PC-3 (cell line): ENCODE results near the gene ETV7. TPM values are rescaled to one million over a fixed set of nuclear protein-coding genes. Genes with fewer than 3 reads are reported as not detected.

Experiments used
- ATAC-seq: fragments of 200-7000 bp; cut with Tn5 transposase; 2 replicates; pipeline ENCODE4 v1.9.1; 2020; ENCODE audit warnings: mild to moderate bottlenecking, moderate library complexity
- BruUV-seq: library from RNA; stranded (reverse); fragments of 400-500 nt; replicated peaks from 2 replicates; lab custom pipeline; 2021; lab: Mats Ljungman, UMichigan
- CTCF ChIA-PET: fragments of 300-600 bp; sonication (Branson Sonifier 250); formaldehyde crosslinking; loops from one replicate; lab custom pipeline; 2022; ENCODE audit warnings: antibody characterized with exemption; lab: Charles Lee
- POLR2A ChIA-PET: fragments of 300-600 bp; sonication (Branson Sonifier 250); formaldehyde crosslinking; loops from one replicate; lab custom pipeline; 2022; ENCODE audit warnings: antibody characterized with exemption; ENCODE audit not compliant: unreplicated experiment; lab: Charles Lee
- DNase-seq: peaks from one replicate; pipeline ENCODE4 v3.0.0-alpha.2; 2015
- H2AFZ ChIP-seq: fragments of 300-600 bp; sonication (generic); 2 replicates; pipeline ENCODE4 v1.6.0; 2016; ENCODE audit warnings: antibody characterized with exemption, low read length
- H3F3A ChIP-seq: fragments of 300-600 bp; sonication (generic); one replicate; pipeline ENCODE4 v1.6.0; 2017; ENCODE audit warnings: antibody characterized with exemption, low read length, control low read depth, mild to moderate bottlenecking; ENCODE audit not compliant: unreplicated experiment
- H3K27ac ChIP-seq: fragments of 300-600 bp; sonication (generic); 2 replicates; pipeline ENCODE4 v1.5.1; 2016; ENCODE audit warnings: mild to moderate bottlenecking, low read length
- H3K27me3 ChIP-seq: fragments of 300-600 bp; sonication (generic); 2 replicates; pipeline ENCODE4 v1.6.1; 2016; ENCODE audit warnings: low read length, mixed read lengths
- H3K36me3 ChIP-seq: fragments of 300-600 bp; sonication (generic); 2 replicates; pipeline ENCODE4 v1.6.1; 2016; ENCODE audit warnings: low read depth, mixed run types, low read length, mixed read lengths
- H3K4me1 ChIP-seq: fragments of 300-600 bp; sonication (generic); 2 replicates; pipeline ENCODE4 v1.5.1; 2016; ENCODE audit warnings: low read length; ENCODE audit not compliant: insufficient read depth
- H3K4me2 ChIP-seq: fragments of 300-600 bp; sonication (generic); 2 replicates; pipeline ENCODE4 v1.6.0; 2016; ENCODE audit warnings: low read length
- H3K4me3 ChIP-seq: fragments of 300-600 bp; sonication (generic); 2 replicates; pipeline ENCODE4 v1.5.1; 2016; ENCODE audit warnings: mild to moderate bottlenecking, low read length, mixed read lengths
- H3K79me2 ChIP-seq: fragments of 300-600 bp; sonication (generic); 2 replicates; pipeline ENCODE4 v1.6.1; 2017; ENCODE audit warnings: low read length, mixed read lengths
- H3K9ac ChIP-seq: fragments of 300-600 bp; sonication (generic); 2 replicates; pipeline ENCODE4 v1.6.0; 2016; ENCODE audit warnings: mild to moderate bottlenecking, low read length
- H3K9me2 ChIP-seq: fragments of 300-600 bp; sonication (generic); replicated peaks from 2 replicates; pipeline ENCODE4 v1.6.1; 2016; ENCODE audit warnings: mixed run types, low read length, mixed read lengths
- H3K9me3 ChIP-seq: fragments of 300-600 bp; sonication (generic); 2 replicates; pipeline ENCODE4 v1.6.1; 2016; ENCODE audit warnings: low read length, mixed read lengths
- H4K20me1 ChIP-seq: fragments of 300-600 bp; sonication (generic); 2 replicates; pipeline ENCODE4 v1.6.1; 2016; ENCODE audit warnings: low read length, mixed read lengths
- EZH2 ChIP-seq: fragments of 300-600 bp; sonication (generic); IDR thresholded peaks from one replicate; pipeline ENCODE4 v1.6.1; 2017; ENCODE audit warnings: antibody characterized with exemption, mild to moderate bottlenecking, low read length; ENCODE audit not compliant: unreplicated experiment
- EZH2phosphoT487 ChIP-seq: fragments of 300-600 bp; sonication (generic); IDR thresholded peaks from 2 replicates; pipeline ENCODE4 v1.6.1; 2018; ENCODE audit warnings: mild to moderate bottlenecking, antibody characterized with exemption, low read length, borderline replicate concordance
- intact Hi-C: fragments of 100-400 bp; cut with micrococcal nuclease; formaldehyde crosslinking; loops from 2 replicates; pipeline ENCODE4 v1.9.0; 2023
- total RNA-seq: library from RNA; depleted of rRNA; stranded (reverse); fragments of >200 nt; gene quantifications from 2 replicates; pipeline ENCODE4 v1.2.3, GENCODE V29; 2014
- TF ChIP-seq, protein P1 (sequence below): fragments of 300-600 bp; sonication (generic); conservative IDR thresholded peaks from 2 replicates; pipeline ENCODE4 v1.5.1; 2017; ENCODE audit warnings: antibody characterized with exemption, low read depth, mild to moderate bottlenecking, low read length

Gene ETV7
- total RNA-seq, 1 experiment from 2014 or later, result not detected

DNA sequence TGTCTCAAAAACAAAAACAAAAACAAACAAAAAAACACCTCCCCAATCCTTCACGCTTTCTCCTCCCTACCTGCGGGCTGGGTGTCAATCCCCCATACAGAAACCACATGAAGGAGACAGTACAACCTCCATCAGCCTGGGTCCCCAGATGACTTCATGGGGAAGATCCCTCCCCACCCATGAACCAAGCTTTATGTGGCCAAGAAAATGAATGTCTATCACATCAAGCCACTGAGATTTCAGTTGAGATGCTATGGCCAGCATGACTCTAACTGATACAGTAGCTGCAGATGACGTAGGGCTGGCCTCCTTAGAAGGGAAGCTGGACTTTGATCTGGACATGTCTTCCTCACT, 29.6 kb downstream of the ETV7 start:
- no peak for ATAC-seq
- no peak overlapping the region for H3K4me2 ChIP-seq
- ChIA-PET CTCF (interaction anchor here (0.6 kb wide), 1 partner anchor 814 kb away, joined by 3 read pairs; no protein-coding TSS in a partner anchor), POLR2A (interaction anchor here (0.5 kb wide), 1 partner anchor 161 kb away, joined by 4 read pairs; no protein-coding TSS in a partner anchor)
- no peaks in the 10 kb centered on the region for H3F3A ChIP-seq
- intact Hi-C loops, result no loop called here
- no peaks in the 10 kb centered on the region for H3K9me2 ChIP-seq
- no peaks in the 10 kb centered on the region for H3K4me1 ChIP-seq
- H3K4me3 ChIP-seq, result no peak overlapping the region
- no peaks in the 10 kb centered on the region for H3K36me3 ChIP-seq
- H3K27me3 ChIP-seq, result no peaks in the 10 kb centered on the region
- no peaks in the 10 kb centered on the region for H4K20me1 ChIP-seq
- no peak overlapping the region for H2AFZ ChIP-seq
- H3K27ac ChIP-seq, result no peak overlapping the region
- H3K9ac ChIP-seq, result no peak overlapping the region
- TF ChIP-seq, protein P1, sequence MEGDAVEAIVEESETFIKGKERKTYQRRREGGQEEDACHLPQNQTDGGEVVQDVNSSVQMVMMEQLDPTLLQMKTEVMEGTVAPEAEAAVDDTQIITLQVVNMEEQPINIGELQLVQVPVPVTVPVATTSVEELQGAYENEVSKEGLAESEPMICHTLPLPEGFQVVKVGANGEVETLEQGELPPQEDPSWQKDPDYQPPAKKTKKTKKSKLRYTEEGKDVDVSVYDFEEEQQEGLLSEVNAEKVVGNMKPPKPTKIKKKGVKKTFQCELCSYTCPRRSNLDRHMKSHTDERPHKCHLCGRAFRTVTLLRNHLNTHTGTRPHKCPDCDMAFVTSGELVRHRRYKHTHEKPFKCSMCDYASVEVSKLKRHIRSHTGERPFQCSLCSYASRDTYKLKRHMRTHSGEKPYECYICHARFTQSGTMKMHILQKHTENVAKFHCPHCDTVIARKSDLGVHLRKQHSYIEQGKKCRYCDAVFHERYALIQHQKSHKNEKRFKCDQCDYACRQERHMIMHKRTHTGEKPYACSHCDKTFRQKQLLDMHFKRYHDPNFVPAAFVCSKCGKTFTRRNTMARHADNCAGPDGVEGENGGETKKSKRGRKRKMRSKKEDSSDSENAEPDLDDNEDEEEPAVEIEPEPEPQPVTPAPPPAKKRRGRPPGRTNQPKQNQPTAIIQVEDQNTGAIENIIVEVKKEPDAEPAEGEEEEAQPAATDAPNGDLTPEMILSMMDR, result no peak
- TF ChIP-seq EZH2, result no peak
- no peak for TF ChIP-seq EZH2phosphoT487
- DNase-seq, result no peak
- no TSS peak for BruUV-seq
- H3K9me3 ChIP-seq, result no peaks in the 10 kb centered on the region
- no peaks in the 10 kb centered on the region for H3K79me2 ChIP-seq

DNA sequence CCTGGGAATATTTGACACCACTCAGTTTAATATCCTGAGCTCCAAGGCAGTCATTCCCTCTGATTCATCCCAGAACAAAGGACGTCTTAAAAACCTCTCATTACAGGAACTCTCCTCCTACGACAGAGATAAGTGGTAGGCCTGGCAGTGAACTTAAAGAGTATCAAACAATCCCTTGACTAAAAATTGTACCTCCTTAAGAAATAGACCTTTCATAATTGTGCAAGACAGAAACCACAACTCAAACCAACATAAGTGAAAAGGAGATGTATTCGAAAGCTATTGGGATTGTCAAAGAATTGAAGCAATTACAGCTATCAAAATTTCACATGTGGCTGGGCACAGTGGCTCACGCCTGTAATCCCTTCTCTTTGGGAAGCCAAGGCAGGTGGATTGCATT, 31.6 kb downstream of the ETV7 start:
- Histone ChIP-seq H3K4me3 (no peak overlapping the region), H3K27ac (no peak overlapping the region), H3K4me1 (no peaks in the 10 kb centered on the region), H4K20me1 (no peaks in the 10 kb centered on the region), H3K79me2 (no peaks in the 10 kb centered on the region), H3K9me2 (no peaks in the 10 kb centered on the region), H3K9ac (no peak overlapping the region), H3K9me3 (no peaks in the 10 kb centered on the region), H3K27me3 (no peaks in the 10 kb centered on the region), H3K4me2 (no peak overlapping the region), H3K36me3 (no peaks in the 10 kb centered on the region), H3F3A (no peaks in the 10 kb centered on the region), H2AFZ (no peak overlapping the region)
- intact Hi-C loops, result no loop called here
- POLR2A ChIA-PET, result no interaction called here
- DNase-seq, result no peak
- TF ChIP-seq EZH2 (no peak), EZH2phosphoT487 (no peak)
- TF ChIP-seq, protein P1, result no peak
- CTCF ChIA-PET, result no interaction called here
- no TSS peak for BruUV-seq
- ATAC-seq, result no peak

DNA sequence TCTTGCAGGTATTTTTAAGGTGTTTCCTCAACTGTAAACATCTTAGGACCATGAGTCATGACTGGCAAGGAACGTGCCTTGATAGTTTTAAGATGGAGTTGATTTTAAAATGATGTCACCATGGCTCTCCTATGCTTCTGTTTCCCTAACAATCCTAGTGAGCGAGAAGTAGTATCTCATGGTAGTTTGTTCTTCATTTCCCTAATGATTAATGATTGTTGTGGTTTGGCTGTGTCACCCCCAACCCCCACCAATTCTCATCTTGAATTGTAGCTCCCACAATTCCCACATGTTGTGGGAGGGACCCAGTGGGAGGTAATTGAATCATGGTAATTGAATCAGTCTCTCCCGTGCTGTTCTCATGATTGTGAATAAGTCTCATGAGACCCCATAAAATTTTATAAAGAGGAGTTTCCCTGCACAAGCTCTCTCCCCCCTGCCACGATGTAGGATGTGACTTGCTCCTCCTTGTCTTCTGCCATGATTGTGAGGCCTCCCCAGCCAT, 34.0 kb downstream of the ETV7 start:
- ATAC-seq, result no peak; the same call in 1 of the 2 replicates
- Histone ChIP-seq H3F3A (no peaks in the 10 kb centered on the region), H2AFZ (no peak overlapping the region), H4K20me1 (no peaks in the 10 kb centered on the region), H3K9me2 (no peaks in the 10 kb centered on the region), H3K27me3 (no peaks in the 10 kb centered on the region), H3K4me3 (no peak overlapping the region), H3K9me3 (no peaks in the 10 kb centered on the region), H3K4me2 (no peak overlapping the region), H3K9ac (no peak overlapping the region), H3K27ac (no peak overlapping the region), H3K36me3 (no peaks in the 10 kb centered on the region), H3K79me2 (no peaks in the 10 kb centered on the region), H3K4me1 (no peaks in the 10 kb centered on the region)
- CTCF ChIA-PET, result no interaction called here
- POLR2A ChIA-PET, result no interaction called here
- no TSS peak for BruUV-seq
- no peak for TF ChIP-seq EZH2
- no peak for TF ChIP-seq EZH2phosphoT487
- TF ChIP-seq, protein P1, result no peak
- intact Hi-C loops, result no loop called here
- no peak for DNase-seq
